GM12864 (cell line): ENCODE measurements around the gene TGFB2.
A peak's percentile ranks its signal among the peaks of the same experiment; 100 is the strongest.

Experiments used
- DNase-seq: peaks from one replicate; pipeline ENCODE4 v3.0.0-alpha.2; 2011; ENCODE audit warnings: low read depth
- H3K4me3 ChIP-seq: 2 replicates; pipeline ENCODE4 v1.5.1; 2011; ENCODE audit warnings: mild to moderate bottlenecking, low read depth, low read length, control low read depth
- TF ChIP-seq, protein P1 (sequence below): IDR thresholded peaks from 2 replicates; pipeline ENCODE4 v1.5.1; 2011; ENCODE audit warnings: low read depth, mild to moderate bottlenecking, moderate library complexity, low read length, control low read depth, inconsistent platforms; ENCODE audit errors: missing control alignments

TGFB2 gene

DNA sequence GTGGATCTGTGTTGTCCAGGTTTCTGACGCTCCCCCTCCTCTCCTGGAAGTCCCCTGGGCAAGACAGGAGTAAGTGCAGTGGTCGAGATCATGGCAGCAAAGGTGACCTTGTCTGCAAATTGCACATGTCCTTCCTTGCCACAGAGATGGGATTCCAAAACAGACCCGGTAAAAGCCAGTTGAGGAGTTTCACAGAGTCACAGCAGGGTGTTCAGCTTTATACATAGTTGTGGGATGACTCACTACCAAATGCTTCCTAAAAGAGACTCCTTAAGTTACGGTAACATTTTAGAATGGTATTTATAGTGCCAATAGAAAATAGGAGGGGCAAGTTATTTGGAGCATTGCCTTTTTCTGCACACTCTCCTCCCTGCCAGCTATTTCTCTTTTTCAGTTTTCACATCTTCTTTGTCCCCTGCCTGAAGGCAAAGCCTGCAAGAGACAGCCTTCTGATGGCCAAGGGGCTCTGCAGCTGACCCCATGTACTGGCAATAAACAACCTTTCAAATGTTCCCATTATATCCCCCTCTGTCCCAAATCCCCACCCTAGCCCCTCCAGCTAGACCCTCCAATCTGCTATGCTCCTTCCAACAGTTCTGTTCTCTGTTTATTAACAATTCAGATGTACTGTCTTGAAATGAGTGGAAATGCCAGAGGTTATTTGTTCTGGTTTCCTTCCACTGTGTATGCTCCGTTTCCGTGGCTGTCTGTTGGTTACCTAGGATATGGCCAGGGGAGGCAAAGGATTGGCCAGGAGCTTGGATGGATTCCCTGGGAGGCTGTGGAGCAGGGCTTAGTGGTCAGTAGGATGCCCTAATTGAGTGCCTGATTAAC is 115.0 kb downstream of the TGFB2 start:
- H3K4me3 ChIP-seq = no peak overlapping the region
- TF ChIP-seq, protein P1, sequence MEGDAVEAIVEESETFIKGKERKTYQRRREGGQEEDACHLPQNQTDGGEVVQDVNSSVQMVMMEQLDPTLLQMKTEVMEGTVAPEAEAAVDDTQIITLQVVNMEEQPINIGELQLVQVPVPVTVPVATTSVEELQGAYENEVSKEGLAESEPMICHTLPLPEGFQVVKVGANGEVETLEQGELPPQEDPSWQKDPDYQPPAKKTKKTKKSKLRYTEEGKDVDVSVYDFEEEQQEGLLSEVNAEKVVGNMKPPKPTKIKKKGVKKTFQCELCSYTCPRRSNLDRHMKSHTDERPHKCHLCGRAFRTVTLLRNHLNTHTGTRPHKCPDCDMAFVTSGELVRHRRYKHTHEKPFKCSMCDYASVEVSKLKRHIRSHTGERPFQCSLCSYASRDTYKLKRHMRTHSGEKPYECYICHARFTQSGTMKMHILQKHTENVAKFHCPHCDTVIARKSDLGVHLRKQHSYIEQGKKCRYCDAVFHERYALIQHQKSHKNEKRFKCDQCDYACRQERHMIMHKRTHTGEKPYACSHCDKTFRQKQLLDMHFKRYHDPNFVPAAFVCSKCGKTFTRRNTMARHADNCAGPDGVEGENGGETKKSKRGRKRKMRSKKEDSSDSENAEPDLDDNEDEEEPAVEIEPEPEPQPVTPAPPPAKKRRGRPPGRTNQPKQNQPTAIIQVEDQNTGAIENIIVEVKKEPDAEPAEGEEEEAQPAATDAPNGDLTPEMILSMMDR = no peak
- peak; percentile 3 for DNase-seq

DNA sequence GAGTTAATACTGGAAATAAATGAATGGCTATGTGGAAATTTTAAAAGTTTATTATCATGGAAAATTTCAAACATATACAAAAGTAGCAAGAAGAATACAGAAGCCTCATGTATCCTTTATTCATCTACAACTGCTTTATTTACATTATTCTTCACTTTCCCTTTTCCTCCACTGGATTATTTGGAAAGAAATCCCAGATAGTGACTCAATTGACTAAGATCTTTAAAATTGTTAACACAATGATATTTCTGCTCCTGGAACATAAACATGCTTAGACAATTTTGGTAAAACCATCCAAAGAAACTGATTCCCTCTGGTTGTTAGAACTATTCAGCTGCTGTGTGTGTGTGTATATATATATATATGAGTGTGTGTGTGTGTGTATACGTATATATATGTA is 116.2 kb downstream of the TGFB2 start:
- no peak for DNase-seq
- TF ChIP-seq, protein P1 = no peak
- no peak overlapping the region for H3K4me3 ChIP-seq

DNA sequence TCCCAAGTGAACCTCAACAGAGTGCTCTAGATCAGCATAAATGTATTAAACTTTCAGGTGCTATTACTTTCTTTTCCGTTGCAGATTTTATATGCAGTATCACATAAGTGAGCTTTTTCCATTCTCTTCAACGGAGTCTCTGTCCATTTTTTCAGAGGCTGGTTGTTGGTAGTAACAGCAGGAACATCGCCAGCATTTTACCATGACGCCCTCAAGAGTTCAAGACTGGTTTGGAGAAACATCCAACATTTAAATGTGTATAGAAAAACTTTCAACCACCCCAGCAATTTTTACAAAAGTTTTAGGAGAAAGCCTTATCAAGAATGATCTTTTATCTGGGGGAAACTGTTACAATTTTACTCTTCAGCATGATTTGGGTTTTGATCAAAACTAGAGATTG is 117.0 kb downstream of the TGFB2 start:
- TF ChIP-seq, protein P1 = no peak
- H3K4me3 ChIP-seq = no peak overlapping the region
- no peak for DNase-seq

DNA sequence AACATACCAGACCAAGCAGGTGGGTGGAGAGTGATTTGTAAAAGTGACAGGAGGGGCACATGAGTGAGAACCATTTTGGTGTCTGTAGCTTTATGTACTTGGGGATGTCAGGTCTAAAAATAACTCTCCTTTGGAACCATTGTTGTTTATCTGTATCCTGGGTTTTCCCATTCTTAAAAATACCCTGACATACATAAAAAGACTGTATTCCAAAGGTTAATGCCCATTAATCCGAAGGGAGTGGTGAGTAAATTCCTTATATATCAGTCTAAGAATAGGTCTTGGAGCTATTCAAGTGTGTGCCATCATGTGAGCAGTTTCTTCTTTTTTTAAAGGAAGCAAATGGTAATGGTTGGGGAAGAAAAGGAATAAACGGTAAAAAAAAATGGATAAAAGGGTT is 117.5 kb downstream of the TGFB2 start:
- no peak overlapping the region for H3K4me3 ChIP-seq
- DNase-seq = no peak
- TF ChIP-seq, protein P1 = no peak

DNA sequence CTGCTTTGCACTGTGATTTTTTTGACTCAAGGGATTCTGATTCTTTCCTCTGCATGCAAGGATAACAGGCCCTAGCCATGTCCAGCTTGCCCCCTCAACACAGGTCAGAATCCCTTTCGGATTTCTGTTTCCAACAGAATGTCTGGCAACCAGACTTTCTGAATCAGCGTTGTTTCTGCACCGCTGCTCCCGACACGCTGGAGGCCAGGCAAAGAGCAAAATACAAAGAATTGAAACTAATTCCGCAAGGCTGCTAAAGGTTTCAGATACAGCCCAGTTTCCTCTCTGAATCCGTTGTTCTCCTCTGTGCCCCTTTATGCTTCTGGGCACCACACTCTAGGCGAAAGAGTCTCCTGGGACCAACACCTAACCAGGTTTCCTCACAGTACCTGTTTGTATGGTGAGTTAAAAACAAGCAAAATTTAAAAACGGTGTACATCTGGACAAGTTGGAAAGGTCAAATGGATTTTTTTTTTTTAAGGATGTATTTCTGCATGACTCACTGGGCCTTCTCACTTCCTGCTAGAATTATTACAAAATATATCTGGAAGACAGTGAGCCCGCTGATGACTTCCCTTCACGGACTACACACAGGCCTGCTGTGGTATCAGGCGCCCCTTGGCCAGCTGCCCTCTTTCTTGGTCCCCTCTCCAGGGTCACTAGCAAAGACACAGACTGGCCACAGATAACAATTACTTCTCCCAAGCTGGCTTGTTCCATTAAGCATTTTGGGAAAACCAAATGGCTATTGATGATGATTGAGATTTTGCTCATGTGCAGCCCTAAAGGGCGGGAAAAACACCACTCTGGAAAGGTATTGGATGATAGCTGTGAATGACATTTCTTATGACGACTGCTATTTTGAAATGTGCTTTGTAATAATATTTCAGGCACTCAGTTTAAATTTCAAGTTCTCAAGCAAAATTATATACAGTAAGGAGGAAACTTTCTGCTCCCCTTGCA is 118.3 kb downstream of the TGFB2 start:
- H3K4me3 ChIP-seq = no peak overlapping the region
- DNase-seq = no peak
- TF ChIP-seq, protein P1 = no peak

DNA sequence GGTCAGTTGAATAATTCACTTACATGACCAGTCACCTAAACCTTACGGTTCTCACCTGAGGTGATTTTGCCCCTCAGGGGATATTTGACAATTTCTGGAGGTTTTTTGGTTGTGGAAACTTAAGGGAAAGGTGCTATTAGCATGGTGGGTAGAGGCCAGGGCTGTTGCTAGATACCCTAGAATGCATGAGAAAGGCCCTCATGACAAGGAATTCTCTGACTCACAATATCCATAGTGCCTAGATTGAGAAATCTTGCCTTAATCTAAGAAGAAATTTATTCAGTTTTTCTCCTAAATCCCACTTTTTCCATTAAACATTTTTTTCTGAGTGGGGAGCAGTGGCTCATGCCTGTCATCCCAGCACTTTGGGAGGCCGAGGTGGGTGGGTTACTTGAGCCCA is 119.7 kb downstream of the TGFB2 start:
- TF ChIP-seq, protein P1 = no peak
- DNase-seq = no peak
- H3K4me3 ChIP-seq = no peak overlapping the region
